SK-N-MC (cell line): ENCODE data around the gene MMP23B.

Experiments used
- EZH2 ChIP-seq: fragments of 200-600 bp; sonication (generic); IDR thresholded peaks from one replicate; pipeline ENCODE4 v1.6.1; 2017; ENCODE audit warnings: antibody characterized with exemption
- FOXP2 ChIP-seq: optimal IDR thresholded peaks from 2 replicates; pipeline ENCODE3; 2011; ENCODE audit warnings: mild to moderate bottlenecking, moderate library complexity; ENCODE audit not compliant: insufficient read depth; ENCODE audit errors: extremely low read length, control extremely low read depth
- POLR2AphosphoS5 ChIP-seq: IDR thresholded peaks from 2 replicates; pipeline ENCODE4 v1.6.1; 2012; ENCODE audit warnings: mild to moderate bottlenecking, low read depth, low read length, borderline replicate concordance

- TF ChIP-seq POLR2AphosphoS5 (no peak), EZH2 (no peak), FOXP2 (no peak)
Measured at GRCh38 chr1:1606232-1606631, 25.7 kb upstream of the MMP23B start.
